Fibroblast of lung (primary cell): Measurements from ENCODE around the gene ALMS1.

ENCODE experiments used
- CTCF ChIP-seq, 2 donors: IDR thresholded peaks in 1 of 2; conservative IDR thresholded peaks in 1 of 2; 1 replicate in 1 of 2; 2 replicates in 1 of 2; pipeline ENCODE4 v1.5.1; 2011 to 2012; ENCODE audit warnings: low read length in 2 of 2, control low read depth in 1 of 2, inconsistent platforms in 1 of 2, low read depth in 1 of 2, mild to moderate bottlenecking in 1 of 2
- EZH2 ChIP-seq: IDR thresholded peaks from 2 replicates; pipeline ENCODE4 v1.5.1; 2012; ENCODE audit warnings: low read length, control low read depth, mild to moderate bottlenecking; ENCODE audit errors: missing control alignments

- TF ChIP-seq CTCF (conservative IDR thresholded peaks at IDR 0.05 in 1 of 2, IDR thresholded peaks at IDR 0.05 in 1 of 2; ENCODE audit: low read depth in 1 of 2, low read length in 2 of 2), result no peak
- TF ChIP-seq EZH2, result no peak
Measured at GRCh38 chr2:73488079-73488478, 102.4 kb downstream of the ALMS1 start.
